HepG2 (cell line): Measurements from ENCODE around the gene AP4M1. TPM values are rescaled to one million over a fixed set of nuclear protein-coding genes. Genes with fewer than 3 reads are reported as not detected.

ENCODE experiments used
- ATF6 ChIP-seq: sonication (generic); formaldehyde crosslinking; conservative IDR thresholded peaks from 2 replicates; pipeline ENCODE4 v1.4.0; 2020; ENCODE audit warnings: missing genetic modification reagents
- CCAR2 ChIP-seq: fragments of 200-400 bp; formaldehyde crosslinking; optimal IDR thresholded peaks from 2 replicates; pipeline ENCODE3; 2018; ENCODE audit warnings: low read depth, mild to moderate bottlenecking, low read length, moderate library complexity
- ELF3 ChIP-seq: IDR thresholded peaks from 2 replicates; pipeline ENCODE4 v1.6.1; 2016; ENCODE audit warnings: missing genetic modification reagents, missing compliant biosample characterization
- ERF ChIP-seq: IDR thresholded peaks from 2 replicates; pipeline ENCODE4 v1.6.1; 2018; ENCODE audit warnings: missing biosample characterization, missing genetic modification reagents
- FOXO4 ChIP-seq: sonication (generic); formaldehyde crosslinking; conservative IDR thresholded peaks from 2 replicates; pipeline ENCODE4 v1.8.1; 2023; ENCODE audit warnings: missing genetic modification reagents
- SKI ChIP-seq: fragments of 450-650 bp; IDR thresholded peaks from one replicate; pipeline ENCODE4 v1.6.1; 2018; ENCODE audit warnings: mild to moderate bottlenecking; ENCODE audit not compliant: partially characterized antibody
- TCF7L2 ChIP-seq: IDR thresholded peaks from 2 replicates; pipeline ENCODE4 v1.6.1; 2011; ENCODE audit warnings: mild to moderate bottlenecking, low read depth, low read length, moderate library complexity
- ZBTB34 ChIP-seq: sonication (generic); formaldehyde crosslinking; IDR thresholded peaks from 2 replicates; pipeline ENCODE4 v1.8.0; 2022; ENCODE audit warnings: mild to moderate bottlenecking, missing genetic modification reagents
- ZFX ChIP-seq: sonication (generic); formaldehyde crosslinking; IDR thresholded peaks from 2 replicates; pipeline ENCODE4 v1.4.0; 2020; ENCODE audit warnings: mild to moderate bottlenecking, low read depth, missing genetic modification reagents, moderate library complexity
- polyA plus RNA-seq, 8 experiments: library from polyadenylated mRNA; depleted of rRNA in 3 of 8; stranded (reverse) in 7 of 8; unstranded in 1 of 8; fragments of >200 nt; fragmentation: Illumina TruSeq in 4 of 8; extraction: Trizol in 4 of 8; gene quantifications; 2 replicates each; pipeline versions ENCODE4 v1.2.1 to v1.2.3, GENCODE V29; 2011 to 2016; ENCODE audit warnings: low read depth in 4 of 8, missing spikeins in 1 of 8, mixed read lengths in 1 of 8; ENCODE audit not compliant: insufficient read depth in 1 of 8
- total RNA-seq, 5 experiments: library from RNA; depleted of rRNA; stranded (reverse); fragments of >200 nt; fragmentation: Illumina TruSeq; extraction: Trizol; gene quantifications; 2 replicates each; pipeline ENCODE4 v1.2.3, GENCODE V29; 2016; ENCODE audit warnings: low read depth in 1 of 5
- TF ChIP-seq, protein P1 (sequence below): sonication (generic); formaldehyde crosslinking; IDR thresholded peaks from 2 replicates; pipeline ENCODE4 v1.4.0; 2020; ENCODE audit warnings: missing genetic modification reagents, borderline replicate concordance
- TF ChIP-seq, protein P2 (sequence below), 2 experiments: fragments of 450-650 bp in 1 of 2; sonication (generic) in 1 of 2; formaldehyde crosslinking in 1 of 2; IDR thresholded peaks; 2 replicates each; pipeline versions ENCODE4 v1.6.1 to v1.8.0; 2016 to 2022; ENCODE audit warnings: antibody characterized with exemption in 1 of 2, mild to moderate bottlenecking in 1 of 2, missing genetic modification reagents in 1 of 2

The AP4M1 gene
- total and polyA plus RNA-seq, 2 of the 13 experiments (the other 11 are each of a cell fraction or from before 2014, with no cell fraction given), result 6.3 to 9.7 TPM

- TF ChIP-seq FOXO4 (no peak), SKI (peak; percentile 8), TCF7L2 (no peak), ELF3 (CRISPR knock-in tag) (no peak; the same call in 1 of the 2 replicates), ERF (CRISPR knock-in tag) (no peak; the same call in 1 of the 2 replicates), CCAR2 (no peak), ZBTB34 (no peak), ATF6 (CRISPR knock-in tag) (no peak), ZFX (CRISPR knock-in tag) (no peak)
- TF ChIP-seq, protein P1, sequence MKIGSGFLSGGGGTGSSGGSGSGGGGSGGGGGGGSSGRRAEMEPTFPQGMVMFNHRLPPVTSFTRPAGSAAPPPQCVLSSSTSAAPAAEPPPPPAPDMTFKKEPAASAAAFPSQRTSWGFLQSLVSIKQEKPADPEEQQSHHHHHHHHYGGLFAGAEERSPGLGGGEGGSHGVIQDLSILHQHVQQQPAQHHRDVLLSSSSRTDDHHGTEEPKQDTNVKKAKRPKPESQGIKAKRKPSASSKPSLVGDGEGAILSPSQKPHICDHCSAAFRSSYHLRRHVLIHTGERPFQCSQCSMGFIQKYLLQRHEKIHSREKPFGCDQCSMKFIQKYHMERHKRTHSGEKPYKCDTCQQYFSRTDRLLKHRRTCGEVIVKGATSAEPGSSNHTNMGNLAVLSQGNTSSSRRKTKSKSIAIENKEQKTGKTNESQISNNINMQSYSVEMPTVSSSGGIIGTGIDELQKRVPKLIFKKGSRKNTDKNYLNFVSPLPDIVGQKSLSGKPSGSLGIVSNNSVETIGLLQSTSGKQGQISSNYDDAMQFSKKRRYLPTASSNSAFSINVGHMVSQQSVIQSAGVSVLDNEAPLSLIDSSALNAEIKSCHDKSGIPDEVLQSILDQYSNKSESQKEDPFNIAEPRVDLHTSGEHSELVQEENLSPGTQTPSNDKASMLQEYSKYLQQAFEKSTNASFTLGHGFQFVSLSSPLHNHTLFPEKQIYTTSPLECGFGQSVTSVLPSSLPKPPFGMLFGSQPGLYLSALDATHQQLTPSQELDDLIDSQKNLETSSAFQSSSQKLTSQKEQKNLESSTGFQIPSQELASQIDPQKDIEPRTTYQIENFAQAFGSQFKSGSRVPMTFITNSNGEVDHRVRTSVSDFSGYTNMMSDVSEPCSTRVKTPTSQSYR, result no peak
- TF ChIP-seq, protein P2, sequence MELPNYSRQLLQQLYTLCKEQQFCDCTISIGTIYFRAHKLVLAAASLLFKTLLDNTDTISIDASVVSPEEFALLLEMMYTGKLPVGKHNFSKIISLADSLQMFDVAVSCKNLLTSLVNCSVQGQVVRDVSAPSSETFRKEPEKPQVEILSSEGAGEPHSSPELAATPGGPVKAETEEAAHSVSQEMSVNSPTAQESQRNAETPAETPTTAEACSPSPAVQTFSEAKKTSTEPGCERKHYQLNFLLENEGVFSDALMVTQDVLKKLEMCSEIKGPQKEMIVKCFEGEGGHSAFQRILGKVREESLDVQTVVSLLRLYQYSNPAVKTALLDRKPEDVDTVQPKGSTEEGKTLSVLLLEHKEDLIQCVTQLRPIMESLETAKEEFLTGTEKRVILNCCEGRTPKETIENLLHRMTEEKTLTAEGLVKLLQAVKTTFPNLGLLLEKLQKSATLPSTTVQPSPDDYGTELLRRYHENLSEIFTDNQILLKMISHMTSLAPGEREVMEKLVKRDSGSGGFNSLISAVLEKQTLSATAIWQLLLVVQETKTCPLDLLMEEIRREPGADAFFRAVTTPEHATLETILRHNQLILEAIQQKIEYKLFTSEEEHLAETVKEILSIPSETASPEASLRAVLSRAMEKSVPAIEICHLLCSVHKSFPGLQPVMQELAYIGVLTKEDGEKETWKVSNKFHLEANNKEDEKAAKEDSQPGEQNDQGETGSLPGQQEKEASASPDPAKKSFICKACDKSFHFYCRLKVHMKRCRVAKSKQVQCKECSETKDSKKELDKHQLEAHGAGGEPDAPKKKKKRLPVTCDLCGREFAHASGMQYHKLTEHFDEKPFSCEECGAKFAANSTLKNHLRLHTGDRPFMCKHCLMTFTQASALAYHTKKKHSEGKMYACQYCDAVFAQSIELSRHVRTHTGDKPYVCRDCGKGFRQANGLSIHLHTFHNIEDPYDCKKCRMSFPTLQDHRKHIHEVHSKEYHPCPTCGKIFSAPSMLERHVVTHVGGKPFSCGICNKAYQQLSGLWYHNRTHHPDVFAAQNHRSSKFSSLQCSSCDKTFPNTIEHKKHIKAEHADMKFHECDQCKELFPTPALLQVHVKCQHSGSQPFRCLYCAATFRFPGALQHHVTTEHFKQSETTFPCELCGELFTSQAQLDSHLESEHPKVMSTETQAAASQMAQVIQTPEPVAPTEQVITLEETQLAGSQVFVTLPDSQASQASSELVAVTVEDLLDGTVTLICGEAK (IDR thresholded peaks at IDR 0.05), result no peak
- TF ChIP-seq, protein P2 (CRISPR knock-in tag; IDR thresholded peaks at IDR 0.05), result peak; percentile 31
Observed at GRCh38 chr7:100126239-100126930, 24.9 kb downstream of the AP4M1 start (continued).
